GM13976 (cell line): ENCODE results near the gene CEMIP.

Experiments
- DNase-seq: peaks from one replicate; pipeline ENCODE4 v3.0.0; 2012; ENCODE audit warnings: low spot score
- CTCF ChIP-seq: IDR thresholded peaks from 2 replicates; pipeline ENCODE4 v1.5.1; 2012; ENCODE audit warnings: borderline replicate concordance, mild to moderate bottlenecking; ENCODE audit not compliant: insufficient read depth; ENCODE audit errors: extremely low read depth, missing control alignments, control extremely low read depth
- in situ Hi-C: fragments of 300-500 bp; cut with MboI; formaldehyde crosslinking; loops from one replicate; pipeline ENCODE4 v1.12.0; 2022; ENCODE audit warnings: low sequenced_read_pairs, mixed read lengths, inconsistent platforms; ENCODE audit not compliant: unreplicated experiment

CEMIP gene

GRCh38 chr15:80864666-80865065 lies 85.5 kb downstream of the CEMIP start:
- in situ Hi-C loops = no loop called here
- no peak for DNase-seq
- TF ChIP-seq CTCF = no peak

GRCh38 chr15:80866936-80867335 lies 87.8 kb downstream of the CEMIP start:
- in situ Hi-C loops = no loop called here
- TF ChIP-seq CTCF = no peak
- no peak for DNase-seq

- TF ChIP-seq CTCF = no peak
- no peak for DNase-seq
- in situ Hi-C loops = no loop called here
These were observed 91.2 kb downstream of the CEMIP start for GRCh38 chr15:80870366-80870765.

GRCh38 chr15:80870893-80871292 lies 91.7 kb downstream of the CEMIP start:
- in situ Hi-C loops = no loop called here
- TF ChIP-seq CTCF = no peak
- DNase-seq = no peak

GRCh38 chr15:80871858-80872257 lies 92.7 kb downstream of the CEMIP start:
- no peak for DNase-seq
- TF ChIP-seq CTCF = no peak
- in situ Hi-C loops = no loop called here

GRCh38 chr15:80873366-80873952 lies 94.3 kb downstream of the CEMIP start:
- no peak for DNase-seq
- in situ Hi-C loops = no loop called here
- no peak for TF ChIP-seq CTCF
